DOHH2 (cell line): ENCODE results near the gene PPM1H.

Source experiments
- CTCF ChIP-seq: fragments of 200-600 bp; sonication (generic); IDR thresholded peaks from one replicate; pipeline ENCODE4 v1.5.1; 2014; ENCODE audit warnings: antibody characterized with exemption, mild to moderate bottlenecking, low read depth, low read length; ENCODE audit not compliant: poor library complexity, severe bottlenecking
- EZH2phosphoT487 ChIP-seq: fragments of 200-600 bp; sonication (generic); IDR thresholded peaks from 2 replicates; pipeline ENCODE4 v1.6.1; 2017; ENCODE audit warnings: borderline replicate concordance, mild to moderate bottlenecking, antibody characterized with exemption, low read length, moderate library complexity, mixed read lengths

- TF ChIP-seq CTCF: no peak
- TF ChIP-seq EZH2phosphoT487: no peak
Measured at GRCh38 chr12:62882140-62882539, 52.8 kb downstream of the PPM1H start.
